ENCODE data around the gene PAK5. TPM values are rescaled to one million over a fixed set of nuclear protein-coding genes. Genes with fewer than 3 reads are reported as not detected.

Gene PAK5
- total and polyA plus RNA-seq, 4 donors, result 0.03 to 0.51 (median 0.16) TPM

GRCh38 chr20:9532069-9532838, 306.6 kb downstream of the PAK5 start:
- Histone ChIP-seq H3K9me3 (ENCODE audit: control insufficient read depth in 4 of 4, insufficient read depth in 3 of 4, low read length in 3 of 4) (no peaks in the 10 kb centered on the region), H3K4me1 (ENCODE audit: control insufficient read depth in 5 of 5, insufficient read depth in 5 of 5, low read length in 5 of 5) (no peaks in the 10 kb centered on the region), H3K27me3 (ENCODE audit: control insufficient read depth in 3 of 3, insufficient read depth in 3 of 3, low read length in 2 of 3) (no peaks in the 10 kb centered on the region), H3K27ac (ENCODE audit: low read depth in 1 of 2, low read length in 1 of 2) (no peak overlapping the region), H3K4me3 (no peak overlapping the region), H3K36me3 (ENCODE audit: control insufficient read depth in 4 of 4, insufficient read depth in 4 of 4, low read length in 4 of 4) (no peaks in the 10 kb centered on the region), H3K9ac (ENCODE audit: insufficient read depth in 1 of 2, low read length in 2 of 2) (no peak overlapping the region)
- TF ChIP-seq, protein P1, sequence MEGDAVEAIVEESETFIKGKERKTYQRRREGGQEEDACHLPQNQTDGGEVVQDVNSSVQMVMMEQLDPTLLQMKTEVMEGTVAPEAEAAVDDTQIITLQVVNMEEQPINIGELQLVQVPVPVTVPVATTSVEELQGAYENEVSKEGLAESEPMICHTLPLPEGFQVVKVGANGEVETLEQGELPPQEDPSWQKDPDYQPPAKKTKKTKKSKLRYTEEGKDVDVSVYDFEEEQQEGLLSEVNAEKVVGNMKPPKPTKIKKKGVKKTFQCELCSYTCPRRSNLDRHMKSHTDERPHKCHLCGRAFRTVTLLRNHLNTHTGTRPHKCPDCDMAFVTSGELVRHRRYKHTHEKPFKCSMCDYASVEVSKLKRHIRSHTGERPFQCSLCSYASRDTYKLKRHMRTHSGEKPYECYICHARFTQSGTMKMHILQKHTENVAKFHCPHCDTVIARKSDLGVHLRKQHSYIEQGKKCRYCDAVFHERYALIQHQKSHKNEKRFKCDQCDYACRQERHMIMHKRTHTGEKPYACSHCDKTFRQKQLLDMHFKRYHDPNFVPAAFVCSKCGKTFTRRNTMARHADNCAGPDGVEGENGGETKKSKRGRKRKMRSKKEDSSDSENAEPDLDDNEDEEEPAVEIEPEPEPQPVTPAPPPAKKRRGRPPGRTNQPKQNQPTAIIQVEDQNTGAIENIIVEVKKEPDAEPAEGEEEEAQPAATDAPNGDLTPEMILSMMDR (IDR thresholded peaks at IDR 0.05; ENCODE audit: control extremely low read depth, extremely low read depth), result no peak
- ATAC-seq (ENCODE audit: insufficient read depth, low FRiP score) (no peak), DNase-seq (no peak)
- 66 to 68% methylated on average over 4 of the region's 4 CpGs for WGBS, 2 donors

- Histone ChIP-seq H3K27me3 (ENCODE audit: control insufficient read depth in 3 of 3, insufficient read depth in 3 of 3, low read length in 2 of 3) (no peaks in the 10 kb centered on the region), H3K4me3 (no peak overlapping the region), H3K9me3 (ENCODE audit: control insufficient read depth in 4 of 4, insufficient read depth in 3 of 4, low read length in 3 of 4) (no peaks in the 10 kb centered on the region), H3K9ac (ENCODE audit: insufficient read depth in 1 of 2, low read length in 2 of 2) (no peak overlapping the region), H3K27ac (ENCODE audit: low read depth in 1 of 2, low read length in 1 of 2) (no peak overlapping the region), H3K36me3 (ENCODE audit: control insufficient read depth in 4 of 4, insufficient read depth in 4 of 4, low read length in 4 of 4) (no peaks in the 10 kb centered on the region), H3K4me1 (ENCODE audit: control insufficient read depth in 5 of 5, insufficient read depth in 5 of 5, low read length in 5 of 5) (no peaks in the 10 kb centered on the region)
- 64 to 76% methylated on average over 2 of the region's 2 CpGs for WGBS, 2 donors
- ATAC-seq (ENCODE audit: insufficient read depth, low FRiP score), result no peak
- DNase-seq, result no peak
- TF ChIP-seq, protein P1 (IDR thresholded peaks at IDR 0.05; ENCODE audit: control extremely low read depth, extremely low read depth), result no peak
Observed at GRCh38 chr20:9531581-9531980, 307.3 kb downstream of the PAK5 start.

DNA sequence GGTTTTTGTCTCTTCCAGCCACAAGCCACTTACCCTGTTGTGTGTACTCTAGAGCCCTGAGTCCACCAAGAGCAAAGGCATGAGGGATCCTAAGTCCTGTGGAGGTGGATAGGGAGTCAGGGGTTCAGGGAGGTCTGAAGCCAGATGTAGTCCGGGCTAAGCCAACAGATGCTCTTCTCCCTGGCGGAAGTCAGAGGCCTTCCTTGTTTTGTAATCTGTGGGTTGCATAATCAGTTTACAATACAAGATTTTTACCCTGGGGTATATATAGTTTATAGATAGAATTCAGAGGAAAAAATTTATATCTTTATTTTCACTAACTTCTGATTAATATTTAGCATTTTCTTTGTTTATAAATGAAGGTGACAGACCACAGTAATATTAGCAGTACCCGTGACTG, 315.2 kb downstream of the PAK5 start:
- no peak for ATAC-seq (ENCODE audit: insufficient read depth, low FRiP score)
- WGBS, 2 donors, result 51 to 72% methylated on average over 3 of the region's 3 CpGs

More for the DNA sequence above, 315.2 kb downstream of the PAK5 start:
- no peaks in the 10 kb centered on the region for H3K36me3 ChIP-seq (ENCODE audit: control insufficient read depth in 4 of 4, insufficient read depth in 4 of 4, low read length in 4 of 4)
- DNase-seq, result no peak
- H3K4me3 ChIP-seq, result no peak overlapping the region
- H3K4me1 ChIP-seq (ENCODE audit: control insufficient read depth in 5 of 5, insufficient read depth in 5 of 5, low read length in 5 of 5), result no peaks in the 10 kb centered on the region
- no peak overlapping the region for H3K27ac ChIP-seq (ENCODE audit: low read depth in 1 of 2, low read length in 1 of 2)
- H3K9me3 ChIP-seq (ENCODE audit: control insufficient read depth in 4 of 4, insufficient read depth in 3 of 4, low read length in 3 of 4), result no peaks in the 10 kb centered on the region
- no peak overlapping the region for H3K9ac ChIP-seq (ENCODE audit: insufficient read depth in 1 of 2, low read length in 2 of 2)
- TF ChIP-seq, protein P1 (IDR thresholded peaks at IDR 0.05; ENCODE audit: control extremely low read depth, extremely low read depth), result no peak
- H3K27me3 ChIP-seq (ENCODE audit: control insufficient read depth in 3 of 3, insufficient read depth in 3 of 3, low read length in 2 of 3), result peaks cover 0 to 13% (median 6%) of the 10 kb centered on the region in 3 donors
